A673 (cell line): ENCODE measurements around the gene GRB10. TPM values are rescaled to one million over a fixed set of nuclear protein-coding genes. Genes with fewer than 3 reads are reported as not detected.

Experiments
- BruUV-seq: library from RNA; stranded (reverse); fragments of 400-500 nt; replicated peaks from 2 replicates; lab custom pipeline; 2021; lab: Mats Ljungman, UMichigan
- CTCF ChIA-PET: fragments of 300-600 bp; sonication (Branson Sonifier 250); formaldehyde crosslinking; loops from one replicate; lab custom pipeline; 2022; ENCODE audit warnings: antibody characterized with exemption; lab: Charles Lee
- POLR2A ChIA-PET: fragments of 300-600 bp; sonication (Branson Sonifier 250); formaldehyde crosslinking; loops from one replicate; lab custom pipeline; 2022; ENCODE audit warnings: antibody characterized with exemption; ENCODE audit not compliant: low non-redundant PET; lab: Charles Lee
- DNase-seq: peaks from one replicate; pipeline ENCODE4 v3.0.0-alpha.2; 2015; ENCODE audit warnings: low spot score
- H3K27ac ChIP-seq: fragments of 200-600 bp; sonication (generic); 2 replicates; pipeline ENCODE4 v1.5.1; 2016; ENCODE audit warnings: mixed run types, low read depth, mild to moderate bottlenecking, mixed read lengths, antibody characterized with exemption, low read length; ENCODE audit not compliant: poor library complexity, severe bottlenecking
- H3K27me3 ChIP-seq: fragments of 200-600 bp; sonication (generic); replicated peaks from 2 replicates; pipeline ENCODE4 v1.6.1; 2017; ENCODE audit warnings: mixed run types, low read depth, mild to moderate bottlenecking, mixed read lengths, antibody characterized with exemption, low read length; ENCODE audit not compliant: insufficient read depth, poor library complexity
- H3K36me3 ChIP-seq: fragments of 200-600 bp; sonication (generic); 2 replicates; pipeline ENCODE4 v1.6.1; 2016; ENCODE audit warnings: mixed run types, mild to moderate bottlenecking, mixed read lengths, antibody characterized with exemption, low read length; ENCODE audit not compliant: insufficient read depth, poor library complexity, severe bottlenecking
- H3K4me1 ChIP-seq: fragments of 200-600 bp; sonication (generic); 2 replicates; pipeline ENCODE4 v1.6.1; 2017; ENCODE audit warnings: mixed run types, mild to moderate bottlenecking, mixed read lengths, antibody characterized with exemption, low read length; ENCODE audit not compliant: insufficient read depth, poor library complexity, severe bottlenecking
- H3K4me3 ChIP-seq: fragments of 200-600 bp; sonication (generic); 2 replicates; pipeline ENCODE4 v1.5.1; 2016; ENCODE audit warnings: low read depth, mixed run types, mild to moderate bottlenecking, mixed read lengths, low read length; ENCODE audit not compliant: poor library complexity, severe bottlenecking
- H3K9me3 ChIP-seq: fragments of 200-600 bp; sonication (generic); 2 replicates; pipeline ENCODE4 v1.6.1; 2016; ENCODE audit warnings: mixed run types, low read depth, mild to moderate bottlenecking, mixed read lengths, antibody characterized with exemption, low read length; ENCODE audit not compliant: poor library complexity, severe bottlenecking
- CTCF ChIP-seq: fragments of 300-800, 200-600 bp; sonication (generic); conservative IDR thresholded peaks from 2 replicates; pipeline ENCODE4 v1.5.1; 2017; ENCODE audit warnings: low read depth, mild to moderate bottlenecking, antibody characterized with exemption, low read length, moderate library complexity, mixed read lengths
- EZH2 ChIP-seq: fragments of 200-600 bp; sonication (generic); IDR thresholded peaks from 2 replicates; pipeline ENCODE4 v1.6.1; 2017; ENCODE audit warnings: borderline replicate concordance, low read depth, mild to moderate bottlenecking, mixed read lengths, antibody characterized with exemption, low read length; ENCODE audit not compliant: poor library complexity, severe bottlenecking
- intact Hi-C: fragments of 100-400 bp; cut with micrococcal nuclease; formaldehyde crosslinking; loops from one replicate; pipeline ENCODE4 v1.10.0; 2022; ENCODE audit not compliant: unreplicated experiment
- total RNA-seq: library from RNA; stranded (reverse); gene quantifications from 2 replicates; pipeline ENCODE4 v1.2.3, GENCODE V29; 2021

The GRB10 gene
- total RNA-seq, 1 experiment from 2014 or later, result 0.41 TPM

- Histone ChIP-seq H3K36me3 (no peaks in the 10 kb centered on the region), H3K27ac (no peak overlapping the region), H3K4me1 (no peaks in the 10 kb centered on the region), H3K4me3 (no peak overlapping the region), H3K9me3 (no peaks in the 10 kb centered on the region), H3K27me3 (no peaks in the 10 kb centered on the region)
- no peak for DNase-seq
- no TSS peak for BruUV-seq
- ChIA-PET POLR2A (no interaction called here), CTCF (no interaction called here)
- TF ChIP-seq CTCF (no peak), EZH2 (no peak)
- intact Hi-C loops, result no loop called here
Observed at GRCh38 chr7:50560865-50561351, 221.8 kb downstream of the GRB10 start.

- no peak for DNase-seq
- Histone ChIP-seq H3K27me3 (no peaks in the 10 kb centered on the region), H3K4me3 (no peak overlapping the region), H3K9me3 (no peaks in the 10 kb centered on the region), H3K4me1 (no peaks in the 10 kb centered on the region), H3K27ac (no peak overlapping the region), H3K36me3 (no peaks in the 10 kb centered on the region)
- intact Hi-C loops, result no loop called here
- TF ChIP-seq EZH2 (no peak), CTCF (no peak)
- ChIA-PET POLR2A (no interaction called here), CTCF (no interaction called here)
- BruUV-seq, result no TSS peak
Observed at GRCh38 chr7:50559881-50560280, 222.8 kb downstream of the GRB10 start.

GRCh38 chr7:50558294-50559053 lies 224.2 kb downstream of the GRB10 start:
- ChIA-PET CTCF (no interaction called here), POLR2A (no interaction called here)
- intact Hi-C loops, result no loop called here
- TF ChIP-seq CTCF (no peak), EZH2 (no peak)
- Histone ChIP-seq H3K4me3 (no peak overlapping the region), H3K9me3 (no peaks in the 10 kb centered on the region), H3K36me3 (no peaks in the 10 kb centered on the region), H3K4me1 (no peaks in the 10 kb centered on the region), H3K27me3 (no peaks in the 10 kb centered on the region), H3K27ac (no peak overlapping the region)
- DNase-seq, result no peak
- BruUV-seq, result no TSS peak
